ENCODE results near the gene LYPLAL1. TPM values are rescaled to one million over a fixed set of nuclear protein-coding genes. Genes with fewer than 3 reads are reported as not detected.

Gene LYPLAL1
- total RNA-seq, 1 donor from 2014 or later = 35.4 TPM

DNA sequence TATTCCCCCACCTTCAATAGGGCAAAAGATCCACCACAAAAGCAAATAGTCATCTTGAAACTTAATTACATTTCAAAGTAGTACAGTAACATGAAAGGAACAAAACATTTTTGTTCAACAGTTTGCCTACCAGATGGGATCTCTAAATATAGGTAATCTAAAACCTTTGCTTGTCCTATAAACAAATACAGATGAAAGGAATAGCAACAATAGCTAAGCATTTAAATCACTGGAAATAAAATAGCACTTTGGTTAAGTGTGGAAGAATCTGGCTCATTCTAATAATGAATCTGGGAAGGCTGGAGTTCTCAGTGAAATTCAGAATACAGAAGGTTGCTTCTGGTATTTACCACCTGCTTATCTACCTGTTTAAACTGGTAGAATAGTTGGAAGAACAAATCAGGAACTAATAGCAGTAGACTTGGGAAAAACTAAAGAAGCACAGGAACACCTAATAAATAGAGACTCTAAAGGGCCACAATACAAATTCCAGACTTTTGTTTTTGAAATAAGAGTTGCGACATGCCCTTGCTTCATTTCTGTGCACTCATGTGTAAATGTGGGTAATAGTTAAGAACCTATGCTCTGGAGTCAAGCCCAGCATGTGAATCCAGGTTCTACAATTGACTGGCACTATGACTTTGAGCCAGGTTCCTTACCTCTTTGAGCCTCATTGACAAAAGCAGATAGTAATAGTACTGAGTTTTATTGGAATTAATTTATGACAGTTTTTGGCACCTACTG, 2.3 kb upstream of the LYPLAL1 start:
- no peak overlapping the region for H3K4me2 ChIP-seq
- H3K79me2 ChIP-seq (ENCODE audit: low read depth) = peaks cover 12% of the 10 kb centered on the region
- peaks cover 11% of the 10 kb centered on the region for H3K4me1 ChIP-seq
- TF ChIP-seq EZH2phosphoT487 (IDR thresholded peaks at IDR 0.05) (no peak), EZH2 (IDR thresholded peaks at IDR 0.05) (no peak)
- TF ChIP-seq, protein P1, sequence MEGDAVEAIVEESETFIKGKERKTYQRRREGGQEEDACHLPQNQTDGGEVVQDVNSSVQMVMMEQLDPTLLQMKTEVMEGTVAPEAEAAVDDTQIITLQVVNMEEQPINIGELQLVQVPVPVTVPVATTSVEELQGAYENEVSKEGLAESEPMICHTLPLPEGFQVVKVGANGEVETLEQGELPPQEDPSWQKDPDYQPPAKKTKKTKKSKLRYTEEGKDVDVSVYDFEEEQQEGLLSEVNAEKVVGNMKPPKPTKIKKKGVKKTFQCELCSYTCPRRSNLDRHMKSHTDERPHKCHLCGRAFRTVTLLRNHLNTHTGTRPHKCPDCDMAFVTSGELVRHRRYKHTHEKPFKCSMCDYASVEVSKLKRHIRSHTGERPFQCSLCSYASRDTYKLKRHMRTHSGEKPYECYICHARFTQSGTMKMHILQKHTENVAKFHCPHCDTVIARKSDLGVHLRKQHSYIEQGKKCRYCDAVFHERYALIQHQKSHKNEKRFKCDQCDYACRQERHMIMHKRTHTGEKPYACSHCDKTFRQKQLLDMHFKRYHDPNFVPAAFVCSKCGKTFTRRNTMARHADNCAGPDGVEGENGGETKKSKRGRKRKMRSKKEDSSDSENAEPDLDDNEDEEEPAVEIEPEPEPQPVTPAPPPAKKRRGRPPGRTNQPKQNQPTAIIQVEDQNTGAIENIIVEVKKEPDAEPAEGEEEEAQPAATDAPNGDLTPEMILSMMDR (IDR thresholded peaks at IDR 0.05) = no peak
- H3K27me3 Mint-ChIP-seq (ENCODE audit: insufficient read depth, low read depth) = peaks cover 2% of the 10 kb centered on the region
- no peak overlapping the region for H3K9ac ChIP-seq
- H3K36me3 ChIP-seq = no peaks in the 10 kb centered on the region
- H3K27me3 ChIP-seq = no peaks in the 10 kb centered on the region
- no peak for DNase-seq (ENCODE audit: low spot score)
- no peaks in the 10 kb centered on the region for H3K9me3 Mint-ChIP-seq
- peaks cover 16% of the 10 kb centered on the region for H3K4me1 Mint-ChIP-seq
- no peak overlapping the region for H3K27ac Mint-ChIP-seq
- no peak overlapping the region for H3K27ac ChIP-seq
- no peaks in the 10 kb centered on the region for H3K36me3 Mint-ChIP-seq
- H3K9me3 ChIP-seq (ENCODE audit: low read depth) = no peaks in the 10 kb centered on the region
- peaks cover 16% of the 10 kb centered on the region for H3F3A ChIP-seq (ENCODE audit: low read depth)
- no peak overlapping the region for H3K4me3 Mint-ChIP-seq
- H3K4me3 ChIP-seq = no peak overlapping the region
- H4K20me1 ChIP-seq (ENCODE audit: low read depth) = peaks cover 13% of the 10 kb centered on the region
- H2AFZ ChIP-seq (replicated peaks) = no peak overlapping the region

DNA sequence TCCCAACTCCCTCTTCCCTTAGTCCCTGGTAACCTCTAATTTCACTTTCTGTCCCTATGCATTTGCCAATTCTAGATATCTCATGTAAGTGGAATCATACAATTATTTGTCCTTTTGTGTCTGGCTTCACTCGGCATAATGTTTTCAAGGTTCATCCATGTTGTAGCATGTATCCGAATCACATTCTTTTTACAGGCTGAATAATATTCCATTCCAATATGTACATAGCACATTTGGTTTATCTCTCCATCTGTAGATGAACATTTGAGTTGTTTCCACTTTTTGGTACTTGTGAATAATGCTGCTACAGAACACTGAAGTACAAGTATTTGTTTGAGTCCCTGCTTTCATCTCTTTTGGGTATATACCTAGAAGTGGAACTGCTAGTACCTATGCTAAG, 857 bp upstream of the LYPLAL1 start:
- Mint-ChIP-seq H3K9me3 (no peaks in the 10 kb centered on the region), H3K27me3 (ENCODE audit: insufficient read depth, low read depth) (peaks cover 2% of the 10 kb centered on the region), H3K4me1 (peaks cover 18% of the 10 kb centered on the region), H3K4me3 (peak overlapping the region; percentile 29), H3K27ac (no peak overlapping the region), H3K36me3 (peaks cover 2% of the 10 kb centered on the region)
- Histone ChIP-seq H3F3A (ENCODE audit: low read depth) (peaks cover 16% of the 10 kb centered on the region), H4K20me1 (ENCODE audit: low read depth) (peaks cover 14% of the 10 kb centered on the region), H3K9ac (no peak overlapping the region), H3K79me2 (ENCODE audit: low read depth) (peaks cover 12% of the 10 kb centered on the region), H3K36me3 (no peaks in the 10 kb centered on the region), H3K4me1 (peaks cover 11% of the 10 kb centered on the region), H2AFZ (replicated peaks) (no peak overlapping the region), H3K4me2 (no peak overlapping the region), H3K4me3 (no peak overlapping the region), H3K9me3 (ENCODE audit: low read depth) (no peaks in the 10 kb centered on the region), H3K27ac (no peak overlapping the region), H3K27me3 (no peaks in the 10 kb centered on the region)
- DNase-seq (ENCODE audit: low spot score) = no peak
- no peak for TF ChIP-seq EZH2 (IDR thresholded peaks at IDR 0.05)
- TF ChIP-seq, protein P1 (IDR thresholded peaks at IDR 0.05) = no peak
- no peak for TF ChIP-seq EZH2phosphoT487 (IDR thresholded peaks at IDR 0.05)

DNA sequence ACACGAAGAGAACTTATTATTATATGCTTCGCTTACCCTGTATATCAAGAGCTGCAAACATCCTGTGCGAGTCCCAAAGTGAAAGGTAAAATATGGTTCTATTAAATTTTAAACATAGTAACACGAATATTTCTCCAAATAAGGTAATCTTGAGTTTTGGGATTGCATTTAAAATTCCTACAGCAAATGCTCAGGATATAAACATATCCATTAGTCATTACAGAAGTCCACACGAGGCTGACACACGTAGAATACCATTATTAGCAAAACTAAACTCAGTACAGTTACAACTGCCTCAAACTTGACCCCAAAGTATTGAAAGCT, 282 bp upstream of the LYPLAL1 start:
- Histone ChIP-seq H3K27me3 (no peaks in the 10 kb centered on the region), H4K20me1 (ENCODE audit: low read depth) (peaks cover 14% of the 10 kb centered on the region), H3F3A (ENCODE audit: low read depth) (peaks cover 16% of the 10 kb centered on the region), H3K4me1 (peaks cover 11% of the 10 kb centered on the region), H3K9ac (no peak overlapping the region), H3K36me3 (no peaks in the 10 kb centered on the region), H3K4me3 (peak overlapping the region; percentile 55), H2AFZ (replicated peaks) (peak overlapping the region; percentile 45), H3K27ac (no peak overlapping the region), H3K79me2 (ENCODE audit: low read depth) (peaks cover 12% of the 10 kb centered on the region), H3K9me3 (ENCODE audit: low read depth) (no peaks in the 10 kb centered on the region), H3K4me2 (peak overlapping the region; percentile 78)
- no peak overlapping the region for H3K27ac Mint-ChIP-seq
- DNase-seq (ENCODE audit: low spot score) = no peak
- peak overlapping the region; percentile 97 for H3K4me3 Mint-ChIP-seq
- H3K9me3 Mint-ChIP-seq = no peaks in the 10 kb centered on the region
- TF ChIP-seq EZH2 (IDR thresholded peaks at IDR 0.05) = no peak
- TF ChIP-seq, protein P1 (IDR thresholded peaks at IDR 0.05) = no peak
- no peak for TF ChIP-seq EZH2phosphoT487 (IDR thresholded peaks at IDR 0.05)
- peaks cover 18% of the 10 kb centered on the region for H3K4me1 Mint-ChIP-seq
- peaks cover 2% of the 10 kb centered on the region for H3K36me3 Mint-ChIP-seq
- H3K27me3 Mint-ChIP-seq (ENCODE audit: insufficient read depth, low read depth) = peaks cover 2% of the 10 kb centered on the region

All from neural progenitor cell (in vitro differentiated cells).